ENCODE data around the gene ROBO2.

The ROBO2 gene

DNA sequence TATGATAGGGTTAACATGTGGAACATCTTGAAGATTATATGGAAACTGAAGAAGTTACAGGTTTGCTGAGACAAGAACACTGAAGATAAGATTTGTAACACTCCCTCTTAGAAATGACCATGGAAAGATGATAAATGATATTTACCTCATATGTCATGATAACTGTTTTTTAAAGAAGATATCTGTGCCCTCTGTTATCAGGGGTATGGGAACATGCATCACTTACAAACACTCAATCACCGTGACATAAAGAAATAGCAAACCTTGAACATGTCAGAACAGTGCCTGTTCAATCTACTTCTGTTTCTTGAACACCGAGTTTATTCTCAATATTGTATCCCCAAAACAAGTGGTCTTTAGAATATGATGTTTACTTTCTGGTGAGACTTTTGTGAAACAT is 149.4 kb downstream of the ROBO2 start:
- no peak for DNase-seq (ENCODE audit: low read depth)

DNA sequence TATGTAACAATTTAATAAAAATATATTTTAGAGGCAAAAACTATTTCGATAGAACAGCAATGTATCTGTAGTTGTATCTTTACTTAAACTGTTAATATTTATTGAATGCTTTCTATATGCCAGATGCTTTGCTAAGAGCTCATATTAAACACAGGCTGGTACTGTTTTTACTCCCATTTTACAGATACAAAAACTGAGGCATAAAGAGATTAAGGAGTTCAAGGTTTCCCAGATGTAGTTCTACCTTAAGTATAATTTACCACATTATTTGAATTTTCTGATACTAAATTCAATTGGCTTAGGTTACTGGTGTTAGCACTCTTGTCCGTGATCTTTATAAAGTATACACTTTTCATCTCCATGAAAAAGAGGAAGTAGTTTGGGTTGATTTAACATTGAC is 149.8 kb downstream of the ROBO2 start:
- no peak for DNase-seq (ENCODE audit: low read depth)

DNA sequence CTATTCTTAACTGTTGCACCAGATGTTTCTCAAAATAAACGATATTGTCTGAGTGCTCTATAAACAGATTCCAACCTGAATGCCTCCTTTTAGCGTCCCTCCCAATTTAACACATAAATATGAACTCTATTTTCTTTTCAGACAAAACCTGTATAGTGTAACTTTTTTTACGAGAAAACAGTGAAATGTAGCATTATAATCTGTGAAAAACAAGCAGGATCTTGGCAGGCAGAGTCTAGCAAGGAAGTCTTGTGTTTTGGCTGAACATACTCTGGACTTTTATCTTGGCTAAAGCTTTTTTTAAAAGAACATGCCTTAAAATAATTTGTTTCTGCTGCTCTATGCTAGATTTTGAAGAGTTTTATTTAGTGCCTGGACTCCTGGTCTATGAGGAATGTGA is 150.5 kb downstream of the ROBO2 start:
- DNase-seq (ENCODE audit: low read depth) = no peak

DNA sequence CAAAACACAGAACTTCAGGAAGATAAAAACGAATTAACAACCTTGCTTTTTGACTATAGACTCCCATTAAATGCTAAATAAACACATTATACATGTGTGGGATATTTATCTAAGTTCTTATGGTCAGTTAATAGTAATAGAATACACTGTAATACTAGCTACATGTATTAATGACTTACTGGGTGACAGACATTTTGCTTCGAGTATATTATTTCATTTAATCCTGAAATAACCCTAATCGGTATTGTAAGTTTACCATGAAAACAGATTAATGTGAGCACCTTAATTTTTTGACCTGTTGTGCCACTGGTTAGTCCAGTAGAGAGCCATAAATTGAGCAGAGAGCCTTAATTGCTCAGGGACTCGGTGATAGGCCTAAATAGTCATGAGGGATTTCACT is 151.1 kb downstream of the ROBO2 start:
- DNase-seq (ENCODE audit: low read depth) = no peak

DNA sequence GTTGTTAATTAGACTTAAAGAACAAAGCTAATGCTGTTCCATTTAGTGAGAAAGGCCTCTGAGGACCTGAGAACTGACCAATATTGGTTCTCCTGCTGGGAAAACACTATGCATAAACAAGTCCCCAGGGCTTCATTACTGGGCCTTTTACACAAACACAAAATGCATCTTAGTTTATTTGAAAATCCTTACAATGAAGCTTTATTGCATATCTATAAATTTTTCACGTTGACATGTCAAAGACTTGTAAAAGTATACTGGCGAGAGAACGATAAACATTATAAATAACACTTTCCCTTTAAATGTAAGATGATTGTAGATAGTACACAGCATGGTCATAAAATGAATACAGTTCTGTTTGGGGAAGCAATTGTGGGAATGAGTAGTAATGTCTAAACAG is 151.7 kb downstream of the ROBO2 start:
- no peak for DNase-seq (ENCODE audit: low read depth)

DNA sequence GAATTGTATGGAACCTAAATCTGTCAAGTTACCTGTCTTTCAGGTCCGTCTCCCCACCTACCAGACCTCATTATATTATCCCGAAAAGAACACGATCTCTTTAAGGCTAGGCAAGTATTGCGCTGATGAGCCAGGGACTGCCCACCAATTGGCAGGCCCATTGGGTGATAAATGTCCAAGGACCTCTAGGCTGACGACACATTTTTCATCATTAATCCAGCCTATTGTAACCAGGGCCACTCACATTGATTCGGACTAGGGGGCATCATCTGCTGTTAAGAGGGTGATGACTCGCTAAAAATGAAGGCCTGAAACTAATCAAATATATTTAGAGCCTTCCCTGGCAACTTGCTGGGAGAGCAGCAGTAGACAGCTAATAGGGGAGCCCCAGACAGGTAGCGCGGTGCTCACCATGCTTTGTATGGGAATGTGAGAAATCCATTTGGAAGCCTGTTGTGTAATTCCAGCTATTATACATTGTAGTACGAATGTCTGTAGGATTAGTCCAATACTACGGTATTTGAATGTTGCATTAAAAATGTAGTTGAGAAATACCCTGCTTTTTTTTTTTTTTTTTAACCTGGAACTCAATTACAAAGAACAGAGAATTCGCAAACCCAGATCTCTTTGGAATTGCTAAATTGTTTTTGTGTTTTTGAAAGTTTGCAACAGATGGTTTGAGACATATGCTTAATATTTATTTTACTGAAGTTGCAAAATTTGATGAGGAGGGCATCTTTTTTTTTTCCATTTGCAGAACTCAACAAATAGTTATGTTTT is 156.1 kb downstream of the ROBO2 start:
- no peak for DNase-seq (ENCODE audit: low read depth)

DNA sequence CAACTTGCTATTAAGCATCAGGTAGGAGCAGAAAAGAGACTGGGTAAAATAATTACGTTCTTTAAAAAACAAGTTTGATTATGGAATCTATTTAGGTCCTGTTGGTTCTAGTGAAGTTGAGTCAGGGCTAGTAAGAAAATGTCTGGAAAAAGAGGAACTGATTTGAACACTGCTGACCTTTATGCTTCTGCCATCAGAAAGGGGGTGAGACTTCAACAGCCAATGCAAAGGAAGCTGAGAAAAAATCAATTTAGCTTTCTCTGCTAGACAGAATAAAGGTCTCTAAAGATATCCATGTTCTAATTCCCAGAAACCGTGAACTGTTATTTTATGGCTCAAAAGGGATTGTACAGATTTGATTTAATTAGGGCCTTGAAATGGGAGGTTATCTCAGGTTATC is 157.5 kb downstream of the ROBO2 start:
- DNase-seq (ENCODE audit: low read depth) = no peak

DNA sequence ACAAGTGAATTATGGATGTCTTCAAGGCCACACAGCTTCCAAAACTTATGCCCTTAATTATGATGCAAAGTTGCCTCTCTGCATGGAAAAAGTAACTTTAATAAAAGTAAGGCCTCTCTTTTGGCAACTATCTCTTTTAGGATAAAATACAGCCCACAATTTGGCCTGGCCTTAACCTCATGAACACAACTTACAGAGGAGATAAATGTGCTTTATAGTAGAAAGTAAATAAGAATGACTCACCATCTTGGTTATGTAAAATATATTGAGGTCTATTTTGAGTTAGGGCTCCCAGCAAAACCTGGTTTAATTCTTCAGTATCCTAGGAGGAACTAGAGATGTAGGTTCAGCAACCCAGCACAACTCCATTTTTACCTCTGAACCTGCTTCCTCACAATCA is 164.0 kb downstream of the ROBO2 start:
- DNase-seq (ENCODE audit: low read depth) = no peak

DNA sequence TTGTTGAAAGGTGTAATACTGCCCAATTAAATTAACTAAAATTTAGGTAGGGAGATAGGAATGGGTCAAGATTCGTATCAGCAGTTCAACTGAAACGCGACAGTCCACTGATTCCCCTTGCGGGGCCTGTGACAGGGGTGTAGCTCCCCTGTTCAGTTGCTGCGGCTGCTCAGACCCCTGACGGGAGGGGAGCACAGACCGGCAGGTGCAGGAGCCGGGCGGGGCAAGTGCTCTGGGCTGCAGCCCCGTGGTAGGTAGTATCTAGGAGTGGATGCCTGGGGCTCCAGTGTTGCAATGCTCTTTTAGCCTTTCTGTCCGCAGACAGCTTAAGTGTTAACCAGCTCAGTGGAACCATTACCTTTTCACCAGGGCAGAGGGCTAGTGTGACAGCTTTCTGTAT is 164.9 kb downstream of the ROBO2 start:
- no peak for DNase-seq (ENCODE audit: low read depth)

DNA sequence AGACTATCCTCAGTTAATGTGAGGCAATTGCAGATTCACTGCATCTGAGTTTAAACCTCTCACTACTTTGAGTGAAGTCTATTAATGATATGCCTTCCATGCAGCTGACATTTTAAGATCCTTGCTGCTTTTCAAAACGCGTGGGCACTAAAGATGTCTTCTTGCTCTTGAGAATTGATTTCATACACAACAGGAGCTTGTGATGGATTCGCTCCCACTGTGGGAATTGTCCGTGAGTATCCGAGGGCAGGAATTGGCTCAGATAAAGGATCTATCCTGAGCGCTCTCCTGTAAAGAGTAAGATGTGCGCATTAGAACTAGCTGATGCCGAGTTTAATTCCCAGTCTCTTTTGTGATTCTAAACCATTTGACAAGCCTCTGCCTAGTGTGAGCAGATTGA is 167.9 kb downstream of the ROBO2 start:
- no peak for DNase-seq (ENCODE audit: low read depth)

DNA sequence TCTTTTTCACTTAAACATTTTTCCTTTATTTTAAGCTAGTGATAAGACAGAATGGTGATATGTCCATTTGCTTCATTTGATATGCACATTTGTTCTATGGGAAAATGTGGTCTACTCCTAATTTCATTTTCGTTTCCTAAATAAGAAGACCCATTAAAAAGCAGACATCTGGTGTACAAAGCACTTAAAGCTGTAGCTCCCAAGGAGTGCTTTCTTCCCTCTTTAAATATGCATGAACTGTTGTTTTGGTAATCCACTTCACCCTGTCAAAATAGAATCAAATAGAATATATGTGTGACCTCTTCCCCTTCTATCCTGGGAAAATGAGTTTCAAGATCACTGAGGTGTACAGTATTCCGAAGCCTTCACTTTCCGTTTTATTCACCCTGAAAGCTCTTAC is 182.8 kb downstream of the ROBO2 start:
- DNase-seq (ENCODE audit: low read depth) = no peak

DNA sequence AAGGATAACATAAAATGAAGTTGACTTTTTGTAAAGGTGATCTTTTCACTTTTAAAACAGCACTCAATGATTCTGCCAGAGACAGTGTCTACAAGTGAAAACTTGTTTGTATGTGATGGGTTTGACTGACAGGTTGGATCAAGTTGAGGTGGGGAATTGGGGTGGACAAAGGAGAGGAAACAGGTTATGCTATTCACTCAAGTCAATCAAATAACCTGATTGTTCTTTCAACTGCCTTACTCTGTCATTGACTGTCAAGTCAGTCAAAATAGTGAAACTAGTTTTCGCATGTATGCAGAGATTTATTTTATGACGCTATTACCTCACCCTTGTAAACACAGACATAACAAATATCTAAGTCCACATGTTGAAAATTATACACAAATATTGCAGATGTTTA is 187.7 kb downstream of the ROBO2 start:
- no peak for DNase-seq (ENCODE audit: low read depth)

DNA sequence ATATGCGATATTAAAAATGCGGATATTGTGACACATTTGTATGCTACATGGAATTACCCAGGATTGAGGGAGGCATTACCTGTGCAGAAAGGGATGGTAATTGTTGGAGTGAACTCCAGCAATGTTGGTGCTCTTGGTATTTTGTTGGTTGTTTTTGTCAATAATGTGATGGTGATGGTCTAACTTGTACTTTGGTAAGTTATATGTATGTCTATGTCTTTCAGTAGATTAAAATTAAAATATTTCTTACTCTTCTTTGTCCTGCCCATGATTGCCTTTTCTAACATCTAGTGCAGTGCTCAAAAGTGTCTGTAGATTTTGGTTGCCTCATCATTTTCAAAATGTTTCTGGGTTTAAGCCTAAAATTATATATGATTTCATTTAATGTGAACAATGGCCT is 192.7 kb downstream of the ROBO2 start:
- DNase-seq (ENCODE audit: low read depth) = no peak

DNA sequence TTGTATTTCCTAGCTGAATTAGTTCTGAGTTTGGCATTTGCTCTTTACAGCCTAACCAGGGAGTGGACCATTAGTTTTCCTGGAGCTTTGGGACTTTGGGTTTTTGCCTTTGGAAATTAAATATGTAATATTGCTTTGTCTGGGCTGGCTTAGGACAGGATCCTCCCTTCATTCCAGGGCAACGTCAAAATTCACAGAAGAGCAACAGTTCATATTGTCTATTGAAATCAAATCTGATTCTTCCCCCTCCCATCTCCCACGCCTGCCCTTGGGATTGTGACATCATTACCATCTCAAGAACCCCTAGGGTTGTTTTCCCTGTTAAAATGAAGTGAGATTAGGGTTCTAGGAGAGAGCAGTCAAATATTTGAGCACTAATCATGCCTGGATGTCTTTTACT is 194.1 kb downstream of the ROBO2 start:
- no peak for DNase-seq (ENCODE audit: low read depth)

DNA sequence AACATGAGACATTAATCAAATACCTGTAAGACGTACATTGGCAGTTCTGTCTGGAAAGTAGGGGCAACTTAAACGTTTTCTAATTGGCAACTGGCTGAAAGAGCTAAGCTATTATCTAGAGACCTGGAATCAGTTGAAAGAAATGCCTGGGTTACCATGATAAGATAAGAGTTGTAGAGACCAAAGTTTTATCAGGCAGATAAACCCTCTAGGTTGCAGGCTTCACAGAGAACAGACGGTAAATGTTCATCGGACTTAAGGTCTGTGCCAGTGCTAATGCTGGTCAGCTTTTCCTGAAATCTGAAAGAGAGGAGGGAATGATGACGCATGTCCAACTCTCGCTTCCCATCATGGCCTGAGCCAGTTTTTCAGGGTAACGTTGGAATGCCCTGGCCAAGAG is 196.2 kb downstream of the ROBO2 start:
- DNase-seq (ENCODE audit: low read depth) = no peak

DNA sequence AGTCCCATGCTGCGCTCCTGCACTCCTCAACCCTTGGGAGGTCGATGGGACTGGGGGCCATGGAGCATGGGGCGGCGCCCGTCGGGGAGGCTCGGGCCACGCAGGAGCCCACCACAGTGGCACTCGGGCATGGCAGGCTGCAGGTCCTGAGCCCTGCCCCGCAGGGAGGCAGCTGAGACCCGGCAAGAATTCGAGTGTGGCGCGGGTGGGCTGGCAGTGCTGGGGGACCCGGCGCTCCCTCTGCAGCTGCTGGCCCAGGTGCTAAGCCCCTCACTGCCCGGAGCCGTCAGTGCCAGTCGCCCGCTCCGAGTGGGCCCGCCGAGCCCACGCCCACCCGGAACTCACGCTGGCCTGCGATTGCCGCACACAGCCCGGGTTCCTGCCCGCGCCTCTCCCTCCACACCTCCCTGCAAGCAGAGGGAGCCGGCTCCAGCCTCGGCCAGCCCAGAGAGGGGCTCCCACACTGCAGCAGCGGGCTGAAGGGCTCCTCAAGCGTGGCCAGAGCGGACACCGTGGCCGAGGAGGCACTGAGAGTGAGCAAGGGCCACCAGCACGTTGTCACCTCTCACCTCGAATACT is 200.3 kb downstream of the ROBO2 start:
- no peak for DNase-seq (ENCODE audit: low read depth)

DNA sequence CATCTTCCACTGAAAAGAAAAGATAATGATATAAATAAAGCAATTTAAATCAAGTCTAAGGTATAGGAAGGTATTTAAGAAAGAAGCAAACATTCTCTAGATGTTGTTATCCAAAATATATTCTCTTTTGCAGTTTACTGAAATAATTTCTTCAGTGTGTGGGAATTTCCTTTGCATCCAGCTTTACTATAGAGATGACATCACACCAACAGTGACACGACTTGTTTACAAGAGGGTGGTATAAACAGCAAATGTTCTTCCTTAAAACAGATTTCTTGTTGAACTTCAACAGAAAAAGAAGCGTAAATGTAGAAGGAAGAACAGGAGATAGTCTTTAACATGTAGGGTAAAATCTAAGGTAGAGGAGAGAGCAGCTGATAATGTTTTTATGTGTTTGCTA is 202.5 kb downstream of the ROBO2 start:
- no peak for DNase-seq (ENCODE audit: low read depth)

DNA sequence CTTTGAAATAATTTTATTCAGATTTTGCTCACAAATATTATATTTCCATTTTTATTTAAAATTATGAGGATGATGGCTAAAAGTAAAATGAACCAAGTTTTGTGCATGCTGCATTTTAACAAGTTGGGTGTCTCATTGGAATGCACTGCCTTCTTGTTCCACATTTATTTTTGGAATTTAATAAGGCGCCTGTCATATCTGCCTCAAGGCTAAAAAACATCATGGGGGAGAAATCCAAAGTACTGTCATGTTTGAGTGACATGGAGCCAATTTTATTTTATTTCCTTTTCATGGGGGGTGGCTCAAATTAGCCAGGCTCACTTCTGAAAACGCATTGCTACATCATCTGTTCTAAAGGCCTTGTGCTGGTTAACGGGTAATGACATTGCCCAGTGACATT is 205.1 kb downstream of the ROBO2 start:
- no peak for DNase-seq (ENCODE audit: low read depth)

DNA sequence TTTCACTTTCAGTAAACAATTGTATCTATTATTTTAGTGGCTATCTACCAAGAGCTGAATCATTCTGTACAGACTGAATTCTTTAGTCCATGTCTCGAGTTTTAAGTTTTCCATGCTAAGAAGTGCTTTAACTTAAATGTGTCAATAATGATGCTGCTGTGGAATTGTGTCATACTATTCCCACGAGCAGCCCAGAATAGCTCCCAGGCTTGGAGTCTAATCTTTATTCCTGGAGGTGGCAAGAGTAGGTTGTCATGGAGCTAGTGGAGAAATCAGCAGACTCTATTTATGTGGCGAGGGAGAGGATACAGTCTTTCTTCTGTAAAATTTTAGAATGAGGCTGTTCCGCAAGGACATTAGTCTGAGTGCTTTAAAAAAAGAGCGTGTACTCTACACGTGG is 207.2 kb downstream of the ROBO2 start:
- no peak for DNase-seq (ENCODE audit: low read depth)

DNA sequence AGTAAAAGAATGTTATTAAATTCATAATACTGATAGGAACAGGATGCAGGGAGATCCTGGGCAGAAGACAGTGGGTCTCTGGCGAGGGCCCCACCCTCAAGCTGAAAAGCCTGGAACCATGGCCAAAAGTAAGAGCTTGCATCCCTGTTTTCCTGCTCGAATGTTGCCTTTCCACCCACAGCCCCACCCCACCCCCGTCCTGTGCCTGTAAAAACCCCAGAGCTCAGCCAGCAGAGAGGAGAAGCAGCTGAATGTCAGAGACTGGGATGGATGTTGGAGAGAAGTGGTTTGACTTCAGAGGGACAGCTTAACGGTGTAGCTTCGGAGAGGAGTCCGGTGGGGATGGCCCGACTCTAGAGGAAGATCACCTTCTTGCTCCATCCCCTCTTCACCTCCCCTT is 207.9 kb downstream of the ROBO2 start:
- no peak for DNase-seq (ENCODE audit: low read depth)

DNA sequence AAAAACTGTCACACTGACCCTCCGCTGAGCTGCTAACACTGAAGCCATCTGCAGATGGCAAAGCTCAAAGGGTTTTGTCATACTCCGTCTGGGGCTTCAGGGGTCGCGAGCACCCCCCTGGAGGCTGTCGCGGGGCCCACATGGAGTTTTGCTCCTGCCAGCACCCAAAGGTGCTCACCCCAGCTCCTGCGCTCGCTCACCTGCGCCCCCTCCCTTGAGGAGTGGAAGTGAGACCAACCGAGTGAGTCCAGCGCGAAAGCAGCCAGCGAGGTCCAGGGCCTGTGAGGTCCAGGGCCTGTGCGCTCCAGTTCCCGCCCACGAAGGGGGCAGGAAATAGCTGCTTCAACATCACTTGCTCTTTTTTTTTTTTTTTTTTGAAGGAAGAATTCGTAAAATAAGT is 208.5 kb downstream of the ROBO2 start:
- DNase-seq (ENCODE audit: low read depth) = no peak

DNA sequence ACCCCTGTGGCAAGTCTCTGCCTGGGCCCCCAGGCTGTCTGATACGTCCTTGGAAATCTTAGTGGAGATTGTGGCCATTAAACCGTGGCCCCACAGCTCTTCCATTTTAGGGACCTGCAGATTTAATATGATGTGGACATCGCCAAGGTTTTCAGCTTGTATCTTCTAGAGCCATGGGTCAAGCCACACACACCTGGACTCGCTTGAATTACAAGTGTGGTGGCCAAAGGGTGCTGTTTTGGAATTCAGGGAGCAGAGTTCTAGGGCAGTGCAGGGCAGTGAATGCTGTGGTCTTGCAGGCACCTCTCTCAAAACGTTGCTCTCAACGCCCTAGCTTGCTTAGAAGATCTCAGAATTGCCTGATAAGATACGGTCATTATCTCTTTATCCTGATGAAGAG is 211.2 kb downstream of the ROBO2 start:
- DNase-seq (ENCODE audit: low read depth) = no peak

DNA sequence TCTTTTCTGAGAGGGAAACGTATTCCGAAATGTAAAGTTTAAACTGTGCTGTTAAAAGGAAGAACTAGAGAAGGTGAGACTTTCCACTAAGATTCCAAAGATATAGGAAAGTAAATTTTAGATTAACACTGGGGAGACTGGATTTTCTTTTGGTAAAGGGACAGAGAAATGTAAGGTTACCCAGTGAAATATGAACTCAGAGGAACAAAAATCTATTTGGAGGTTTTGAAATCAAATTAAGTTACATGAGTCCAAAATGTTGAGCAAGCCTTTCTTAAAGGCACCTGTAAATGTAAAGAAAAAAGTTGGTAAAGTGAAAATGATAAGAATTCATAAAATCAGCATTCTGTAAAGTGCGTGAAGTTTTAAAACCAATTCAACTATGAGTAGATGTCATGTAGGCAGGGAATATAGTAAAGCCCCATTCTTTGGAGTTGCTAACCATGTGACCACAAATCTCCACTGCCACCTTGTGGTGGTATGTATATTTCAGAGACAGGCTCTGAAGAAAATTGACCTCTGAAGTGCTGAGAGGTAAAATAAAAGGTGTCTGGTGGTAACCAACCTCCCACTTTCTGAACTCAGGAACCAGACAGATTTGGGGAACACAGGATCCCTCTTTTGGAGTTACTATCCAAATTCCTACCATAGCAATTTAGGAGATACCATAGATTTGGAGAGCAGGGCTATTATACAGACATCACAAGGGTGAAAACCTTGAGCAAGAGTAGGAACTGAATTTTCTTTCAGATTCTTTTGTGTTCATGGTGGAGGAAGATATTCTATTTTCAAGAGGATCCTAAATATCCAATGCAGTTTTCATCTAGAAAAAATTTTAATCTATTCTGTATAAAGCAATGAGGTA is 215.3 kb downstream of the ROBO2 start:
- DNase-seq (ENCODE audit: low read depth) = no peak

All from activated gamma-delta T cell treated with anti-CD3 and anti-CD28 coated beads, Interleukin-2, amount 50 U/mL, for 16 hours (primary cell).